Spleen (tissue), 11 donors: ENCODE data around the gene FGA. TPM values are rescaled to one million over a fixed set of nuclear protein-coding genes. Genes with fewer than 3 reads are reported as not detected.

Experiments
- DNase-seq: peaks from one replicate; pipeline ENCODE4 v3.0.0-alpha.2; 2020
- H3K27ac ChIP-seq, 8 donors: fragments of 200-600 bp; sonication (generic) in 7 of 8; 1 replicate in 4 of 8; 2 replicates in 4 of 8; pipeline versions ENCODE4 v1.5.0 to v1.8.0; 2016 to 2021; ENCODE audit warnings: inconsistent platforms in 4 of 8, mild to moderate bottlenecking in 4 of 8, moderate library complexity in 1 of 8
- H3K27me3 ChIP-seq, 7 donors: fragments of 200-600 bp; sonication (generic) in 6 of 7; replicated peaks in 1 of 7; 1 replicate in 4 of 7; 2 replicates in 3 of 7; pipeline versions ENCODE4 v1.5.0 to v1.8.0; 2016 to 2021; ENCODE audit warnings: inconsistent platforms in 3 of 7, mild to moderate bottlenecking in 1 of 7
- H3K36me3 ChIP-seq, 6 donors: fragments of 200-600 bp; sonication (generic) in 5 of 6; 1 replicate in 4 of 6; 2 replicates in 2 of 6; pipeline versions ENCODE4 v1.5.0 to v1.8.0; 2016 to 2021; ENCODE audit warnings: inconsistent platforms in 2 of 6
- H3K4me1 ChIP-seq, 6 donors: fragments of 200-600 bp; sonication (generic) in 5 of 6; 1 replicate in 3 of 6; 2 replicates in 3 of 6; pipeline versions ENCODE4 v1.5.0 to v1.8.0; 2016 to 2021; ENCODE audit warnings: inconsistent platforms in 3 of 6
- H3K4me3 ChIP-seq, 8 donors: fragments of 200-600 bp; sonication (generic) in 7 of 8; 1 replicate in 4 of 8; 2 replicates in 4 of 8; pipeline versions ENCODE4 v1.5.0 to v1.8.0; 2016 to 2021; ENCODE audit warnings: inconsistent platforms in 4 of 8, mild to moderate bottlenecking in 4 of 8, moderate library complexity in 2 of 8
- H3K9me3 ChIP-seq, 8 donors: fragments of 200-600 bp; sonication (generic) in 7 of 8; 1 replicate in 4 of 8; 2 replicates in 4 of 8; pipeline versions ENCODE4 v1.5.0 to v1.8.0; 2016 to 2021; ENCODE audit warnings: inconsistent platforms in 4 of 8
- POLR2A ChIP-seq, 3 donors: fragments of 450-650 bp; IDR thresholded peaks; one replicate each; pipeline ENCODE4 v1.5.1; 2017; ENCODE audit warnings: antibody characterized with exemption in 3 of 3, mild to moderate bottlenecking in 1 of 3
- POLR2AphosphoS5 ChIP-seq, 3 donors: sonication (generic); formaldehyde crosslinking; IDR thresholded peaks; one replicate each; pipeline ENCODE4 v1.5.1; 2017; ENCODE audit warnings: antibody characterized with exemption in 3 of 3
- WGBS, 5 donors: extraction: QIAGEN DNeasy Blood & Tissue Kit in 3 of 5; methylation state at CpG; one replicate each; pipeline versions ENCODE4 v1.1.5 to v1.1.7; 2013 to 2018; 5-methylcytosine and 5-hydroxymethylcytosine counted together
- intact Hi-C: fragments of 100-400 bp; cut with DNase I; formaldehyde crosslinking; loops from one replicate; pipeline ENCODE4 v1.15.0; 2023; ENCODE audit warnings: low total_unique reads
- polyA plus RNA-seq, 3 donors: library from polyadenylated mRNA; stranded (reverse); fragments of 200-250 nt; gene quantifications; one replicate each; pipeline ENCODE4 v1.2.1, GENCODE V29; 2013
- total RNA-seq, 7 donors: library from RNA; depleted of rRNA in 3 of 7; stranded (reverse); fragments of >200 nt in 3 of 7; fragmentation: NEBNext Ultra II Directional in 4 of 7; extraction: Animal tissue kit (Norgen Biotek cat#: 25700) in 4 of 7; gene quantifications; one replicate each; pipeline versions ENCODE4 v1.1.0 to v1.2.1, GENCODE V29; 2016 to 2021
- TF ChIP-seq, protein P1 (sequence below), 11 experiments: fragments of 200-600 bp in 7 of 11; fragments of 450-650 bp in 4 of 11; sonication (generic) in 4 of 11; IDR thresholded peaks in 8 of 11; conservative IDR thresholded peaks in 3 of 11; 1 replicate in 7 of 11; 2 replicates in 4 of 11; pipeline versions ENCODE4 v1.4.0 to v1.8.0; 2016 to 2021; ENCODE audit warnings: antibody characterized with exemption in 11 of 11, inconsistent platforms in 4 of 11, mild to moderate bottlenecking in 1 of 11
- donor health status: healthy with polysubstance abuse.
- donor health status: DM: no; HTN: no; CAD: no; lungs with moderate emphysema.
- donor health status: DM: no; HTN: no; CAD: no.
- donor health status: Bipolar disorder and iron deficiency.
- donor health status: healthy.
- donor health status: DM: no; HTN: no; CAD: no.
- donor health status: DM: yes; HTN: yes; CAD: no.

Gene FGA
- total and polyA plus RNA-seq, 10 donors: 0.06 to 2.8 (median 0.11) TPM; not detected in 7

DNA sequence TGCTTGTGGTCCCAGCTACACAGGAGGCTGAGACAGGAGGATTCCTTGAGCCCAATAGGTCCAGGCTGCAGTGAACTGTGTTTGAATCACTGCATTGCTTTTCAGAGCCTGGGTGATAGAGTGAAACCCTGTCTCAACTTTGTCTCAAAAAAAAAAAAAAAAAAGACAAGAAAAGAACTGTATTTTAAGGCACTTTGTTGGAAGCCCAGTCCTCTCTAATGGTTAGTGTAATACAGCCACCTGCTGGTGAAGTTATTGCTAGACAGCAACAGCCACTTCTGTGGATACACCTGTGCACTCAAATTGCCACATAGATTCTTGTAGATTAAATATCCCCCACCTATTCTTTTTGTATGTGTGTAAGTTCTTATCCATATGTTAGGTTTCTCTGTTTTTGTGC lies 32.1 kb upstream of the FGA start:
- intact Hi-C loops: no loop called here
- TF ChIP-seq POLR2AphosphoS5 (IDR thresholded peaks at IDR 0.05): no peak
- TF ChIP-seq, protein P1, sequence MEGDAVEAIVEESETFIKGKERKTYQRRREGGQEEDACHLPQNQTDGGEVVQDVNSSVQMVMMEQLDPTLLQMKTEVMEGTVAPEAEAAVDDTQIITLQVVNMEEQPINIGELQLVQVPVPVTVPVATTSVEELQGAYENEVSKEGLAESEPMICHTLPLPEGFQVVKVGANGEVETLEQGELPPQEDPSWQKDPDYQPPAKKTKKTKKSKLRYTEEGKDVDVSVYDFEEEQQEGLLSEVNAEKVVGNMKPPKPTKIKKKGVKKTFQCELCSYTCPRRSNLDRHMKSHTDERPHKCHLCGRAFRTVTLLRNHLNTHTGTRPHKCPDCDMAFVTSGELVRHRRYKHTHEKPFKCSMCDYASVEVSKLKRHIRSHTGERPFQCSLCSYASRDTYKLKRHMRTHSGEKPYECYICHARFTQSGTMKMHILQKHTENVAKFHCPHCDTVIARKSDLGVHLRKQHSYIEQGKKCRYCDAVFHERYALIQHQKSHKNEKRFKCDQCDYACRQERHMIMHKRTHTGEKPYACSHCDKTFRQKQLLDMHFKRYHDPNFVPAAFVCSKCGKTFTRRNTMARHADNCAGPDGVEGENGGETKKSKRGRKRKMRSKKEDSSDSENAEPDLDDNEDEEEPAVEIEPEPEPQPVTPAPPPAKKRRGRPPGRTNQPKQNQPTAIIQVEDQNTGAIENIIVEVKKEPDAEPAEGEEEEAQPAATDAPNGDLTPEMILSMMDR (IDR thresholded peaks at IDR 0.05 in 8 of 11, conservative IDR thresholded peaks at IDR 0.05 in 3 of 11): peak in 8 of 11 experiments; percentile 12 to 56 (median 34)
- no peak for DNase-seq

DNA sequence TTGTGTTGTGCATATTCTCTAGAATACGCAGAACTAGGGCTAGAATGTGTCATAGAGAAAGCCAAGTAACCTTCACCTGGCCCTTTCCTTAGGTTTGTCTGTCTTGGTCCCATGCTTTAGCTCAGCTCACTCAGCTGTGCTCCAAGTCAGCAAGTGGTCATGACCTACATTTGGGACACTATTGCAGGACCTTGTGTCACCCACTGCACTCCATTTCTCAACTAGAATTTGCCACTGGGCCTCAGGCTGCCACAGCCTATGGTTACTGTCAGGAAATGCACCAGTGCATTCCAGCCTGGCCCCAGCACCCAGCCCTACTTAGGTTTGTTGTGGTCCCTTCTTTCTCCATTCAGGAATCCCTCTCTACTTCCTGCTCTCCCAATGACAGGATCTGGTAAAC lies 29.6 kb upstream of the FGA start:
- Histone ChIP-seq H3K9me3 (no peaks in the 10 kb centered on the region), H3K4me1 (peaks cover 0 to 10% (median 2%) of the 10 kb centered on the region in 6 donors), H3K36me3 (no peaks in the 10 kb centered on the region), H3K27me3 (peaks cover 0 to 7% (median 0%) of the 10 kb centered on the region in 7 donors), H3K27ac (no peak overlapping the region), H3K4me3 (no peak overlapping the region)
- intact Hi-C loops: no loop called here
- DNase-seq: no peak
- TF ChIP-seq POLR2A (IDR thresholded peaks at IDR 0.05) (no peak), POLR2AphosphoS5 (IDR thresholded peaks at IDR 0.05) (no peak)
- TF ChIP-seq, protein P1 (IDR thresholded peaks at IDR 0.05 in 8 of 11, conservative IDR thresholded peaks at IDR 0.05 in 3 of 11): no peak
- 0 to 75% (median 0%) methylated on average over 1 of the region's 1 CpG for WGBS, 5 donors

More for the DNA sequence above, 32.1 kb upstream of the FGA start:
- no peak overlapping the region for H3K4me3 ChIP-seq
- H3K27ac ChIP-seq: no peak overlapping the region
- H3K4me1 ChIP-seq: peaks cover 4 to 10% (median 9%) of the 10 kb centered on the region in 6 donors
- peaks cover 0 to 24% (median 11%) of the 10 kb centered on the region in 7 donors for H3K27me3 ChIP-seq
- H3K9me3 ChIP-seq: no peaks in the 10 kb centered on the region
- H3K36me3 ChIP-seq: no peaks in the 10 kb centered on the region

DNA sequence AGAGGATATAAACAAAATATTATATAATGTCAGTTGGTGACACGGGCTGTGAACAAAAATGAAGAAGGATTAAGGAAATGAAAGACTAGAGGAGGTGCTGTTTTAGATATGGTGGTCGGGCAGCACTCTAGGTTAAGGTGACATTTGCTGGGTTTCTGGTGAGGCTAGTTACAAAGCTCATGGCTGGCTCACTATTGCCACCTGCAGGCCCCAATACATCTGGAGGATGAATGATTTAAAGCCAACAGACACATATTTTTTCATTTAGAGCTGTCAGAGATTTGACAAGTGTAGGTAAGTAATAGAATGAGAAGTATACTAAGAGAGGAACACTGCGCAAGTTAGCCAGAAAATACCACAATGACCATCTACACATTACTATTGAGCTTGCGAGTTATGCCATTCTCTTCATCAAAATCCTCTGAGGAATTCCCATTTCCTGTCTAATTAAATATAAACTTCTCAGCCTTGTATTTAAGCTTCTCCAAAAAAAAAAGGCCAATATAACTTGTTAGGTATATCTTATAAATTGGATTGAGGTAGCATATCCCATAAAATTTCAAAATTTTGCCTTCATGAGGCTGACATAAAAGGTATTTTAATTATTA lies 28.3 kb upstream of the FGA start:
- H3K36me3 ChIP-seq: no peaks in the 10 kb centered on the region
- 43 to 48% (median 46%) methylated on average over 4 of the region's 4 CpGs for WGBS, 5 donors
- intact Hi-C loops: no loop called here
- TF ChIP-seq, protein P1 (IDR thresholded peaks at IDR 0.05 in 8 of 11, conservative IDR thresholded peaks at IDR 0.05 in 3 of 11): peak in 8 of 11 experiments; percentile 17 to 61 (median 43)
- TF ChIP-seq POLR2AphosphoS5 (IDR thresholded peaks at IDR 0.05): no peak
- no peak overlapping the region for H3K27ac ChIP-seq
- H3K27me3 ChIP-seq: no peaks in the 10 kb centered on the region
- H3K9me3 ChIP-seq: no peaks in the 10 kb centered on the region
- peaks cover 0 to 10% (median 2%) of the 10 kb centered on the region in 6 donors for H3K4me1 ChIP-seq
- no peak overlapping the region for H3K4me3 ChIP-seq
- DNase-seq: no peak

DNA sequence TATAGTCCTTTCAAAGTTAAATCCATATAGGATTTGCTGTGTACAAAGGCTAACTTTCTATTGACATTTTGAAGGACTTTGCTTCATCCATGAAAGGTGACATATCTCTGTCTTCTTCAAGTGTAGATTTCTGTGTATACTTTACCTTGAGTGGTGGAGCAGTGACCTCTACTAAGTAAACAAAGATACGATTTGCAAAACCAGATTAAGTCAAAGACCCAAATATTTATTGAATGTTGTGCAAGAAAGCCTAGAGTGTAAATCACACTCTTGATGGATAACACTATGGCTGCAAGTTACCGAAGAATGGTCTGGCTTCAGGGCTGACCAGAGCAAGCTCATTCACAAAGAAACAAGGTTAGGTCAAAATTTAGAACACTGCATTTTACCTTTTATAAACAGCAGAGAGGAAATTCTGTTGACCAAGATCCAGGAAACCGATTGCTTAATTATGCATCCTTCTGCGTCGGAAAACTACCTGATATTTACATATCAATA lies 27.3 kb upstream of the FGA start:
- Histone ChIP-seq H3K4me1 (peaks cover 0 to 10% (median 2%) of the 10 kb centered on the region in 6 donors), H3K36me3 (no peaks in the 10 kb centered on the region), H3K27me3 (no peaks in the 10 kb centered on the region), H3K27ac (no peak overlapping the region), H3K4me3 (no peak overlapping the region), H3K9me3 (no peaks in the 10 kb centered on the region)
- no peak for TF ChIP-seq POLR2A (IDR thresholded peaks at IDR 0.05)
- no peak for TF ChIP-seq POLR2AphosphoS5 (IDR thresholded peaks at IDR 0.05)
- TF ChIP-seq, protein P1 (IDR thresholded peaks at IDR 0.05 in 8 of 11, conservative IDR thresholded peaks at IDR 0.05 in 3 of 11): no peak
- intact Hi-C loops: no loop called here
- no peak for DNase-seq
- 55 to 76% (median 69%) methylated on average over 5 of the region's 5 CpGs for WGBS, 5 donors
